HG02759 (cell line): Measurements from ENCODE around the gene MRC1.

Source experiments
- ATAC-seq: cut with Tn5 transposase; IDR thresholded peaks from one replicate; pipeline ENCODE4 v1.9.1; 2021; ENCODE audit warnings: mild to moderate bottlenecking, moderate library complexity; ENCODE audit not compliant: unreplicated experiment

MRC1 gene

DNA sequence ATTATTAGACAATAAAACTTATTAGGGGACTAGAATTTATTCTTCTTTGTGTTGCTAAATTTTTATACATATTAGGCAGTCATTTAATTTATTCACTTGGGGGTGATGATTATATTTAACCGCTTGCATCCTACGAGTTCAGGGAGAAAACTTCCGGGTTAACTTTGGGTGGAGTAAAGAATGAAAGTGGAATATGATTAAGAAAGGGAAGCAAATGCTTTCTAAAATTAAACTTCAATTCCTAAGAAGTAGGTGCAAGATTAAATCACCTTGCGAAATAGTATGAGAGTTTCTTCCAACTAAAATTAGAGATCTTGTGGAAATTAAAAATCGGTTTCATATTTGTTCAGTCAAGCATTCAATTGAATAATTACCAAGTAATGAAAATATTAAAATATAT, 33.5 kb downstream of the MRC1 start:
- ATAC-seq = no peak

DNA sequence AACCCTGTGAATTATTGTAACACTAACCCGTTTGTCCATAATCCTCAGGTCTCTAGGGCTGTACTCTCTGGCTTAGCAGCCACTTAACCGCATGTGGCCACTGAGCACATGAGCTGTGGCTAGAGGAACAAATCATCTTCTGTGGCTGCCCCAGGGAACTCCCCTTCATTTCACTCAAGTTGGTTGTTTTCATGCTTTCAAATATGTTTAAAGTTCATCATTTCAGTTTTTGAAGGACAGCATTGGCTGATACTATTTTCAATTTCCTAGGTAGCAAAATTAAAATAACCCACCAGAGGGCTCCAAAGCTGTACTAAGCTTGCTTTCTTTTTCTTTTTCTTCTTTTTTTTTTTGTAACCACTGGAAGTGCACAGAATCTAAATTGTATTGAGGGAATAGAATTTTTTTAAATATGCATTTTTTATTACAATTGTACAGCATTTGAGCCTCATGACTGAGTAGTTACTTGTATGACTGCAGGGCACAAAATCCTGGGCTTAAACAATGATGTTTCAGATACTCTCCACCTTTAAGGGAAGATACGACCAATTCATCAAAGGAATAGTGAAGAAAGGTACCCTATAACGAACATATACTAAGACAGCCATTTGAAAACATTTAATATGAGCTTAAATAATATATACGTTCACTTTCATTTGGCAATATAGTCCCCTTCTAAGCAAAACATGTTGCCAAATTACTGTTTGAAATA, 38.6 kb downstream of the MRC1 start:
- ATAC-seq = no peak

DNA sequence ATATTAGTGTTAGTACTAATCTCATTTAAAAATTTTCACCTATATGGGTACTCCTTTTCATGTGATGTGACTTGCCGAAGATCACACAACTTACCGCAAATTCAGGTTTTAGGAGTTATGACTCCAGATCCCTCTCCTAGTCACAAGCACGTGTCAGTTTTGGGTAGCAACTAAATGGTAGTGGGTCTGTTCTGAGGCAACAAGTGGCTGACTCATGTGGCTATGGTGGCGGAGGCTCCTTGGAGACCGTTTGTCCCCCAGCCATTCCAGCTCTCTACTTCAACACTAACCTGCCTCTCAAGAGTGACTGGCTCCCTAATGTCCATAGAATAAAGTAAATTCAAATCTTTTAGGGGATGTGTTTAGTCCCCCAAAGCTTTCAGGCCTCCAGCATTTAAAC, 39.5 kb downstream of the MRC1 start:
- no peak for ATAC-seq

DNA sequence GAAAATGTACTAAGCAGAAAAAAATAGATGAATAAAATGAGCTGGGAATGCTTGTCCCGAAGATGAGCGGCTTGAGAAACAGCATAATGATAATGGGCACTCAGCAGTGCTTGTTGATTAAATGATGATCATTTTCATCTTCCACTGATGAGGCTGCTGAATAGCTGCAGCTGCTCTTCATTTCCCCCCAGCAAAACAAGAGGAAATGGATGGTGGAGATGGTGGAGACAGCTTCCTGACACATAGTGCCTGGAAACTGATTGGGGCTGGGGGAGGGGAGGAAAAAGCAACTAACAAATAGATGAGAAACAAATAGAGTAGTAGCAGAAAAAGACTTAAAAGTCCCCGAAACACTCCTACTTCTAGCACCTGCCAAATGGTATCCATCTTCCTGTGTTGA, 41.4 kb downstream of the MRC1 start:
- ATAC-seq = no peak

DNA sequence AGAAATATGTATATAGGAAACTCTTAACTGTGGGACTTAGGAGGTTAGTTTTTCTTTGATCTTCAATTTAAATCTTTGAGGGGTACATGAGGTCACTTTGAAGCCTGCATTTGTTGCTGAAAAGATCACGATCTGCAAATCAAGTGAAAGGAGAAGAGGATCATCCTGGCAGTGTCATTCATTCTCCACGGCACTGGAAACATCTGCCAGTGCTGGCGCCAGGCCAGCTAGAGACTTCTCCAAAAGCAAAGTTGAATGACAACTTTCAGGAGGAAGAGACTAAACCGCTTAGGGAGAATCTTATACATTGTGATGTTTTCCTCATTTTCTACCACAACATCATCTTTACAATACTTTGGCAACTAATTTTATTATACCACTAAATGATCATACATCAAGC, 42.5 kb downstream of the MRC1 start:
- ATAC-seq = no peak

DNA sequence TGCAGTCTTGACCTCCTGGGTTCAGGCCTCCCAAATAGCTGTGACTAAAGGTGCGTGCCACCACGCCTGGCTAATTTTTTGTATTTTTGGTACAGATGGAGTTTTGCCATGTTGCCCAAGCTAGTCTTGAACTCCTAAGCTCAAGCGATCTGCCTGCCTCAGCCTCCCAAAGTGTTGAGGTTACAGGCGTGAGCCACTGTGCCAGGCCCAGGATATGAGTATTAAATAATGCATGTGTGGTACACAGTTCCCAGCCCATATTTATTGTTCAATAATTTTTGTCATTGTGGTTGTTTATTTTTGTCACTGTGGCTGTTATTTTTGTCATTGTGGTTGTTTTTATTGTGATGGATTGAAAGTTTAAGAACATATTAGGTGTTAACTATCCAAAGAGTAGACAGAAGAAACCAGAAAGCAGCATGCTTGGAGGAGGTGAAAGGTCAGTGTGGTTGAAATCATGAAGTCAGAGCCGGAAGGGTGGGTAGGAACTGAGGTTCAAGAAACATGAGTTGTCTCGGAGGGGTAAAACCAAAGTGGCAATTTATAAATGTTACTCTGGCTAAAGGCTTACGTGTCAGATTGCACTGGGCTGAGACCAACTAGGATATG, 45.0 kb downstream of the MRC1 start:
- ATAC-seq = no peak

DNA sequence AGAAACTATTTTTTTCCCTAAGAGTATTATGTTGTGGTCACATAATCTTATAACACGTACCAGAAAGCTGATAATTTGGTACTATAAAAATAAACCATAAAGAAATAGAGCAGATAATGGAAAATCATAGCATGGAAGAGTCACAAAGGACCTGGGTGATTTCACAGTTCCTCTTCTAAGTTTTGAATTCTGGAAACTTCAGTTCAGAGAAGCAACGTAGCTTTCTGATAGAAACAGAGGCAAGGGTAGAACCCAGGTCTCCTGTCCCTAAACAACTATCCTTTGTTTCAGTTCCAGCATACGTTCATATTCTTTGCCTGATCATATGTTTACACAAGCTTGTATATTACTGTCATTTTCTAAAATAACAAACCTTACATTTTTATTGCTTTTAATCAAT, 47.9 kb downstream of the MRC1 start:
- no peak for ATAC-seq

DNA sequence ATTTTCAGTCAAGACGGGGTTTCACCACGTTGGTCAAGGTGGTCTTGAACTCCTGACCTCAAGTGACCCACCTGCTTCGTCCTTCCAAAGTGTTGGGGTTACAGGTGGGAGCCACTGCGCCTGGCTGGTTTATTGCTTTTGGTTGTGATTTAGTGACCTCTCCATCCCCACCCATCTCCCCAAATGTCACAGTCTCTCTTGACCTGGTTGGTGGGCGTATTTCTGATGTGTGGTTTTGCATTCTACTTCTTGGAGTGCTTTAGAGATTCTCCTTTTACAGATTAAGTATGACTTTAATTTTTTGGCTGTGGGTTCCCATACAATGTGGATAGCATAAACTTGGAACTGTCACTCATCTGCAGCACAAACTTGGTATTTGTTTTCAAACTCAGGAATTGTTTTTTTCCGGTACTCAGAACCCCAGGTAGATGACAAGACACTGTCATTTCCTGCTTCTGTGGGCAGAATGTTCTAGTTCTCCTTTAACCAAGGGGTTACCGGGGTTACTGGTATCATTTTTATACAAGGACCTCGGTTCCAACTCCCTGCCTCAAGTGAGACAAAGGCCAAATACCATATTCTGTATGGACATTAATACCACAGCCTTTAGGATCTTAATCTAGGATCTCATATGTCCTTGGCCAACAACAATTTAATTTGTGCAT, 50.5 kb downstream of the MRC1 start:
- no peak for ATAC-seq

DNA sequence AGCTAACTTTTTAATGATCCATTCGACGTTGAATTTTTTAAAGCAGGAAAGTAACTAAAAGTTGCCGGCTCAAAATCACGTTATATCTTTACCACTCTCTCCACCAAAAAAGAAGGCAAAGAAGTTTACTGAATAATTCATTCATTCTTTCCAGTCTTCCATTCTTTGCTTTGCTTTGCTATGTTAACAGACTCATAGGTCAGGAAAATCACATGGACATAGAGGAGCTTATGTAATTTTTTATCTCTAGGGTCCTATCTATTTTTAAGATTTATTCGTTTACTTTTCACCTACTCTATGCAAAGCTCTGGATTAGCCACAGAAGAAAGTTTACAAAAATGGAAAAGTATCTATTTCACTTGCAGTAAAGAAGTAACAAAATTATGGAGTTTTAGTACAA, 52.6 kb downstream of the MRC1 start:
- no peak for ATAC-seq

DNA sequence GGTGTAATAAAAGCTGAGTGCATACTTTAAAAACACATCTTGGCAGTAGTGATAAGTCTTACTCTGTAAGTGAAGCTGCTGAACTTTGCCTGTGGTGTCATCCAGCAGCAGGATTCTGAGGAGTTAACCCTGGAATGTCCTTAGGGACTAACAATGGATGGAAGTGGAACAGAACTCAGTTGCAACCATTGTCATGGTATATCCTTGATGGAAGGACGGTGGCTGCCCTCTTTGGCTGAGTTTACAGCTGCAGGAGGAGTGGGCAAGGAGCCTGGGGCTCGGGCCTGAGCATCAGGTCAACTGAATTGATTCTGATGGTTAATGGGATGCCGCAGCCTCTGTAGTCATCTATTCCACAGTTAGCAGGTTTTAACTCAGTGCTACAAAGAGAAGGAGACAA, 56.2 kb downstream of the MRC1 start:
- ATAC-seq = no peak

DNA sequence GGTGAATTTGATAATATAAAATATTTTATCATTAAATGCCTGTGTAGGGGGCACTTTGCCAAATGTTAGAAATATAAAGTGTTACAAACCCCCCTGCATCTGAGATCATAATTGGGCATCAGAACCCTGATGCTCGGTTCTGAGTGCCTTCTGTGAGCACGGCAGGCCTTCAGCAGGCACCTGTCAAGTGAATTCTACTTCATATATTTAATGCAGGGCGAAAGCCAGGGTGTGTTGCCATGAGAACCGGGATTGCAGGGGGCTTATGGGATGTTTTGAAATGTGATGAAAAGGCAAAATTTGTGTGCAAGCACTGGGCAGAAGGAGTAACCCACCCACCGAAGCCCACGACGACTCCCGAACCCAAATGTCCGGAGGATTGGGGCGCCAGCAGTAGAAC, 57.2 kb downstream of the MRC1 start:
- ATAC-seq = no peak

DNA sequence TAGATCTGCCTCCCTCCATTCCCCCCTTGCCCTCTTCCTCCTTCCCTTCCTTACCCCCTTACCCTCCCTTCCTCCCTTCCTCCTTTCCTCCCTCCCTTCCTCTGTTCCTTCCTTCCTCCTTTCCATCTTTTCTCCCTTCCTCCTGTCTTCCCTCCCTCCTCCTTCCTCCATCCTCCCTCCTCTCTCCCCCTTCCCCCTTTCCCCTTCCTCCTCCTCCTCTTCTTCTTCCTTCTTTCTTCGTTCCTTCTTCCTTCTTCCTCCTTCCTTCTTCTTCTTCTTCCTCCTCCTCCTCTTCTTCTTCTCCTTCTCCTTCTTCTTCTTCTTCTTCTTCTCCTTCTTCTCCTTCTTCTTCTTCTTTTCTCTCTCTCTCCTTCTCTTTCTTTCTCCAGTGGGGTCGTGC, 57.9 kb downstream of the MRC1 start:
- ATAC-seq = no peak

DNA sequence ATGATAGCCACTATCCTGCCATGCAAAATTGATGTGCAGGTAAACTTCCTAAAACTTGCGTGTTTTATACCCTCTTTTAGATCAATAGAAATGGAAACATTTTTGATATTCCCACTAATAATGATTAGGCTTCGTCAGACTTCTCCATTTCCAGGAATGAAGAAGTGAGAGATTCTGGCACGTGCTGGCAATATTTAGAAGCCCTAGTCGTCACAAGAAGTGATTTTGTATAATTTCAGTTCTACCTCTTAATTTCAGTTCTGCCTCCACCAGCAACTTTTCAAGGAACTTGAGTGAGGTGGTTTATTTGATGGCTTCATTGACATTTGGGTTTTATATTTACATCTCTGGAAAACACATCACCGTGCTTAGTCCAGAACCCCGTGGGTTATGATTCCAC, 61.9 kb downstream of the MRC1 start:
- ATAC-seq = no peak

DNA sequence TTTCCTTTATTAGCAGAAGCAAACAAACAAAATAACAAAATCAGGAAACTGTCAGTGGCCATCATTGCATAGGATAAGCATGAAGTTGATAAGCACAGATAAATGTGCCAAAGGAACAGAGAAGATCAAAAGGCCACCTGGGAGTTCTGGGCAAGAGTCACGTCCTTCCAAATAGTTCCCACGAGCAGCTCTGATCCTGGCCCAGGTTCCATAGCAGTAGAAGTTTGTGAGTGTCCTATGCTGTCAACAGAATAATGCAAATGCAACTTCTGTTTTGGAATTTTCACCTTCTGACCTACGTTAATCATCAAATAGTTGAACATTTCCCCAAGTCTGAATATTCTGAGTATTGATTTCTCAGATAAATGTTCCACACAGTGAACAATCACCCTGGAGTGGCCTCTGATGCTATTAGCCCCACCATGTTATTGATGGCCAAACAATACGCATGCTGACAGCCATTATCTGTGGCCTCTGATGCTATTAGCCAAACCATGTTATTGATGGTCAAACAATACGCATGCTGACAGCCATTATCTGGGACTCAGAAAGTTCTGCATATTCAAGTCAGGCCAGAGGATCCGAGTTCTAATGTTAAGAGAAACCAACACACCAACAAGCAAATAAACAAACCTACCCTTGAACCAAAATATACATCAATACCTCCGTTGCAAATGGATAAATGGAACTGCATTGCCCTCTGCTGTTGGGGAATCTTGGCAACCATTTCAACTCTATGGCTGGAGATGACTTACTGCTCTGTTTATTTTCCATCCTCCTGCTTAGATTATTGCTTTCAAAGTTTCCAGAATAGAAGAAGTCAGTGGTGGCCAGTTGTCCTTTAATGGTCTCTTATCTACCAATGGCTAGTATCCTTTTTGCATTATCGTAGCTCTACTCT, 63.3 kb downstream of the MRC1 start:
- ATAC-seq = no peak

DNA sequence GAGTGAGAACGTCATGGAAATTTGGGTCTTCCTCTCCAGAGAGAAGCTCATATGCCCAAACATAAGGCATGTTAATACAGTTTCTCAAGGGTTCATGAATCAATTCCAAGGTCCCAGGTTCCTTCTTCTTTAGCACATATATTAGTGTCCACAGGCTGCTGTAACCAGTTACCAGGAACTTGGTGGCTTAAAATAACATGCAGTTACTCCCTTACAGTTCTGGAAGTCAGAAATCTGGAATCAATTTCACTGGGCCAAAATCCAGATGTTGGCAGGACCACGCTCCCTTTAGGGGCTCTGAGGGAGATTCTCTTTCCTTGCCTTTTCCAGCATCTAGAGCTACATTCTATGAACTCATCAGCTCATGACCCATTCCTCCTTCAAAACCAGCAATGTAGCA, 64.8 kb downstream of the MRC1 start:
- no peak for ATAC-seq

DNA sequence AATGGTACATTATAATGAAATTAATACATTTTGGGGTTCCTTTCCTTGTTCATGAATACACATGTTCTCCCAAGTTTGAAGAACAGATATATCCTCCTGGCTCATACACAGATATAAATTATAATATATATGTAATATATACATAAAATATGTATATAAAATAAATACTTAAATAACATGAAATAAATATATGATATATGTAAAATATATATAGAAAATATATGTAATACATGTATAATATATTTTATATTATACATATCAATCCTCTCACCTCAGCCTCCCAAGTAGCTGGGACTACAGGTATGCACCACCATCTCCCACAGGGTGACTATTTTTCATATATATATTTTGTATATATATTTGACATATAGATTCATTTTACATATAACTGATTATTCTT, 68.0 kb downstream of the MRC1 start:
- ATAC-seq = no peak

DNA sequence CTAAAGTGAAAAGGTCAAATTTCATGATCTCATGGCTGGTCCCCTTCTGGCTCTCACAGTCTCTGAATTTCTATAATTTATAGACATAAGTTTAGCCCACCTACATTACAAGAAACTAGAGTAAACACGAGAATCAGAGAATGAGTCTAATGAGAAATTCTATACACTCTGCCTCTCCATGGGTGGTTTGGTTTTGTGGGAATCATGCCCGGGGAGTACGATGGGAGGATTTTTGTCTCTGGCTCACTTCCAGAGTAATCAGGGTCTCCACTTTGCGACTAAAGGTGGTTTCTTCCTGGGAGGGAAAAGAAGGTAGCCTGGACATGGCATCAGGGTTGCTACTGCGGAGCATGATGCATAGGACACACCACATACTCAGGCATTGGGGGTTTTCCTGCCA, 69.7 kb downstream of the MRC1 start:
- ATAC-seq = no peak

DNA sequence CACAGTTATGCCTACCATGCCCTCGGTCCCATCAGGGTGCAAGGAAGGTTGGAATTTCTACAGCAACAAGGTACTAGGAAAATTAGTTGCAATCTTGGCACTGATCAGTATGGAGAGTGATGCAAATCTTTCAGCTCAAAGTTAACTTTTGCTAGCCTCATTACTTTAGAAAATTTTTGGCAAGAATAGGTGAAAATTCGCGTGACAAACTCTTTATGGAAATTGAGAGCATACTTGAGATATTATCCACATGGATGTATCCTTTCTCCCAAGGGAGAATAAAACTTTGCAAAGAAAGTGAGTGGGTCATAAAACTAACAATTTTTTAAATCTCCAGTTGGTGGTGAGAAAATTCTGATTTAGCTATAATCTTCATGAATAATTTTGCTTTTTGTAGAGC, 71.5 kb downstream of the MRC1 start:
- ATAC-seq = no peak

DNA sequence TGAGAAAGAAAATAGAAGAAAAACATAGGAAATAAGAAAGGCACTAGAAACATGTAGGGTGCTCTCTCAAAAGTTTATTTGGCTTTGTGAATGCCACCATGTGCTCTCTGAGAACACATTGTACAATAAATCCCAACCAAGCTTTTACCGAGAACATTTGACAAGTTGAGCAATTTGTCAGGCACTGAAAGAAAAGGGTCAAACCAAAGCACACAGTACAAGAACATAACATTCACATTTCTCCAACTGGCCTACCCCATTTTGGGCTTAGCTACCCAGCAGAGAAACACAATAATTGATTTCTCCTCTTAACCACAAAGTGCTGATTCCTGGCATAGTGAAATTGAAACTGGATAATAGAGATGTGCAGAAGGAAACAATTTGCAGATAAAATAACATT, 73.4 kb downstream of the MRC1 start:
- ATAC-seq = no peak

DNA sequence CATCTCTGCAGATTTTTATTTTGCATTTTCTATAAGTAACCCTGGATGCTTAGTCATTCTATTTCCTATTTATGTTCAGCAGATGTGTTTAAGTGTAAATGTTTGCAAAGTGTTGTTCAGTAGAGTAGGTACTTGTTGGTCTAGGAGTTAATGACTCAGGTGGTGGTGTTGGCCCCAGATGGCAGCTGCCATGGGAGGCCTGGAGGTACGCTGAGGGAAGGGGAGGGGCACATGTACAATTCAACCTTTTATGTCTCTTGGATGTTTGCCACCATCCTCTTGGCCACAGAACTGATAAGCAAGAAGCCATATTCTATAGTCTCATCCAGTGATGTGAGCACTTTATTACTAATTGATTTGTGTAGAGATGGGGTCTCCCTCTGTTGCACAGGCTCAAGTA, 74.5 kb downstream of the MRC1 start:
- ATAC-seq = no peak

DNA sequence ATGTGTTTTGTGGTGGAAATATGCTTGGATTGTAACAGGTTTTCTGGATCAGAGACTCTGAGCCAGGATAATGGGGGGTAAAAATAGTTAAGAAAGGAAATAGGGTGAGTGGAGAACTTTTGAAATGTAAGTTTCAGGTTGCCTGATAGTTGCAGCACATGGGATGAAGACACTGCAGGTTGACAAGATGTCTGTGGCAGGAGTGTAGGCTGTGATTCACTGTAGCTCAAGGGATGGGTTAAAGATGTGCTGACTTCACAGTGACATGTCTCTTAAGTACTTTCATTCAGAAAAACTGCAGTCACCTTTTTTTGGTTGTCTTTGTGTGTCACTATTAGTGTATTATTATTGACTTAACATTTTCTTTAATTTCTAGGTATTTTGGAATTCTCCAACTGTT, 79.0 kb downstream of the MRC1 start:
- no peak for ATAC-seq

DNA sequence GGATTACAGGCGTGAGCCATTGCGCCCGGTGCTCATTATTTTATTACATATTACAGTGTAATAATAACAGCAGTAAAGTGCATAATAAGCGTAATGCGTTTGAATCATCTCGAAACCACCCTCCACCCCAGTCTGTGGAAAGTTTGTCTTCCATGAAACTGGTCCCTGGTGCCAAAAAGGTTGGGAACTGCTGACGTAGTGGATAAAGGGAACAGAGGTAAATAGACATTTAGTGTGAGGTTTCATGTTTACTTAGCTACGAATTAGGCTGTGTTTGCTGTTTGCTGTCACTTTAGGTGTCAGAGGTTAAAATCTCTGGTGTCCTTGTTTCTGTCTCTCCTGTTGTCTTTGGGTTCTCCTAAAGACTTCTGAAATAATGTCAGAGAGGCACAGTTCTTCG, 82.3 kb downstream of the MRC1 start:
- ATAC-seq = no peak
